ENCODE results near the gene NEUROD4. TPM values are rescaled to one million over a fixed set of nuclear protein-coding genes. Genes with fewer than 3 reads are reported as not detected.

Gene NEUROD4
- total RNA-seq, 1 donor from 2014 or later = 206 TPM

GRCh38 chr12:54997929-54998522, 21.7 kb upstream of the NEUROD4 start:
- DNase-seq = no peak
- TF ChIP-seq CTCF (IDR thresholded peaks at IDR 0.05; ENCODE audit: partially characterized antibody, unreplicated experiment) = no peak
- H3K27me3 Mint-ChIP-seq (ENCODE audit: unreplicated experiment) = peaks cover 2% of the 10 kb centered on the region
- peaks cover 45% of the 10 kb centered on the region for H3K4me1 Mint-ChIP-seq (ENCODE audit: low read depth, unreplicated experiment)
- H3K36me3 Mint-ChIP-seq (ENCODE audit: unreplicated experiment) = no peaks in the 10 kb centered on the region
- H3K9me3 Mint-ChIP-seq (ENCODE audit: unreplicated experiment) = no peaks in the 10 kb centered on the region
- H3K27ac Mint-ChIP-seq (ENCODE audit: unreplicated experiment) = peak overlapping the region; percentile 13
- H3K4me3 Mint-ChIP-seq (ENCODE audit: unreplicated experiment) = peak overlapping the region; percentile 60

- Mint-ChIP-seq H3K4me3 (ENCODE audit: unreplicated experiment) (no peak overlapping the region), H3K9me3 (ENCODE audit: unreplicated experiment) (no peaks in the 10 kb centered on the region), H3K27ac (ENCODE audit: unreplicated experiment) (peak overlapping the region; percentile 11), H3K27me3 (ENCODE audit: unreplicated experiment) (peaks cover 2% of the 10 kb centered on the region), H3K4me1 (ENCODE audit: low read depth, unreplicated experiment) (peaks cover 46% of the 10 kb centered on the region), H3K36me3 (ENCODE audit: unreplicated experiment) (no peaks in the 10 kb centered on the region)
- no peak for TF ChIP-seq CTCF (IDR thresholded peaks at IDR 0.05; ENCODE audit: partially characterized antibody, unreplicated experiment)
- DNase-seq = no peak
Observed at GRCh38 chr12:54998958-54999510, 20.7 kb upstream of the NEUROD4 start.

- Mint-ChIP-seq H3K4me3 (ENCODE audit: unreplicated experiment) (no peak overlapping the region), H3K27ac (ENCODE audit: unreplicated experiment) (peak overlapping the region; percentile 9), H3K9me3 (ENCODE audit: unreplicated experiment) (peaks cover 4% of the 10 kb centered on the region), H3K4me1 (ENCODE audit: low read depth, unreplicated experiment) (peaks cover 37% of the 10 kb centered on the region), H3K27me3 (ENCODE audit: unreplicated experiment) (peaks cover 5% of the 10 kb centered on the region), H3K36me3 (ENCODE audit: unreplicated experiment) (no peaks in the 10 kb centered on the region)
- TF ChIP-seq CTCF (IDR thresholded peaks at IDR 0.05; ENCODE audit: partially characterized antibody, unreplicated experiment) = no peak
- DNase-seq = no peak
Observed at GRCh38 chr12:55001198-55001868, 18.4 kb upstream of the NEUROD4 start.

- H3K27ac Mint-ChIP-seq (ENCODE audit: unreplicated experiment) = no peak overlapping the region
- peaks cover 5% of the 10 kb centered on the region for H3K27me3 Mint-ChIP-seq (ENCODE audit: unreplicated experiment)
- peaks cover 32% of the 10 kb centered on the region for H3K4me1 Mint-ChIP-seq (ENCODE audit: low read depth, unreplicated experiment)
- H3K4me3 Mint-ChIP-seq (ENCODE audit: unreplicated experiment) = no peak overlapping the region
- H3K9me3 Mint-ChIP-seq (ENCODE audit: unreplicated experiment) = peaks cover 4% of the 10 kb centered on the region
- TF ChIP-seq CTCF (IDR thresholded peaks at IDR 0.05; ENCODE audit: partially characterized antibody, unreplicated experiment) = no peak
- DNase-seq = no peak
- no peaks in the 10 kb centered on the region for H3K36me3 Mint-ChIP-seq (ENCODE audit: unreplicated experiment)
Observed at GRCh38 chr12:55002355-55002754, 17.4 kb upstream of the NEUROD4 start.

All from glutamatergic neuron (in vitro differentiated cells).